DLD1 (cell line): ENCODE results near the gene CMAS.
"Not testable (repeated sequence)": the region's sequence is repeated elsewhere in the genome, so short reads cannot be mapped to it uniquely, and the experiment has no call there.

ENCODE experiments used
- in situ Hi-C: cut with HindIII; loops from 2 replicates; pipeline ENCODE4 v1.10.0; 2017; ENCODE audit warnings: low sequenced_read_pairs

Gene CMAS

GRCh38 chr12:22046968-22047390 lies 961 bp downstream of the CMAS start:
- in situ Hi-C loops: no loop called here

DNA sequence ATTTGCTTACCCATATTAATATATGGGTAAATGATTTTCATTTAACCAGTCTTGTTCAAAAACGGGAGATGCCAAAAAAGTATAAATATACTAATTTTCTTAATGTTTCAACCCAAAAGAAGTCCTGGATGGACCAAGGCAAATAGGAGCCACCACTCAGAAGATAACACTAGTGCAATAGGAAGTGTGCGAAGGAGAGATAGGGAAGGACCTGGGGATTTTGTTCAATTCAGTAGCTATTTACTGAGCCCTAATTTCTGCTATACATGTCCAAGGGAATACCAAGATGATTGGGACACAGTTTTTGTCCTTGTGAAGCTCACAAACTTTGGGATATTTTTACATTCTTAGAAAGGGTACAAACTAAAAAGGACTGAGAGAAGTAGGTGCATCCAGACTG lies 1.5 kb downstream of the CMAS start:
- in situ Hi-C loops: no loop called here

GRCh38 chr12:22048351-22049041 lies 2.5 kb downstream of the CMAS start:
- in situ Hi-C loops: no loop called here

DNA sequence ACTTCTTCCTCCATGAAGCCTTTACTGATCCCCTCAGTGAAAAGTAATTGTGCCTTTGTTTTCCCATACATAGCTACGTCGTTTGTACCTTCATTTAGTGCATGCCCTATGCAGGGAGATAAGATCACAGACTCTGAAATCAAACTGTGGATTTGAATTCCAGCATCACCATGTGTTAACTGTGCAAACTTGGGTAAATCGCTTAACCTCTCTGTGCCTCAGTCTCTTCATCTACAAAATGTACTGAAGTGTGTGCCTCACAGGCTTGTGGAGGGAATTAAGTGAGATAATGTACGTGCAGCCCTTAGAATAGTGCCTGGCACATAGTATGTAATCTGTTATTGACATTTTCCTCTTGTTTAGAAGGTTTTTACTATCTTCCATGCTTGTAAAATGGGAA lies 4.1 kb downstream of the CMAS start:
- in situ Hi-C loops: loop anchor here (25.0 kb wide), 1 partner anchor 363 kb away; no protein-coding TSS in a partner anchor

DNA sequence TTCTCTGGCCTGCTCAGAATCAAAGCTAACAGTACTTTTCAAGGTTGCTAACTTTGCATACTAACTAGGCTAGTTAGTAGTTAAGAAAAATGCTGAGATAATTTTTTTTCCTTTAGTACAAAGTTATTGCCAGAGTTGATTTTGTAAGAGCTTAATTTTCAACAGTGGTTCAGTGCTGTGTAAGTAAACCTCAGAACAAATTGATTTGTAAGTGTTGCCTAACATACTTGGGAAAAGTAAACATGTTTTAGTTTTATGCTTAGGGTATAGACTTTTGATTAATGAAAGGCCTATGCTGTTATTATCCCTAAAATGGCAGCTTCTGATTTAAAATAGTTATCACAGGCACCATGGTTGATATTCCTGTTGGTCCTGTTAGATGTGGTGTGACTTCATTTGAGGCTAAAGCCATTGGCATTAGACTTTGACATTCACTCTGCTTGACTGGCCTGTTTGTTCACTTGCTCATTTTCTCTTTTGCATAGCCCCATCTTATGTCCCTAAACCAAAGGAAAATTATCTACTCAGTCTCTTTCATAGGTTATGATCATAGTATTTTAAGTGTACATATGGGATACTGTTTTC lies 5.2 kb downstream of the CMAS start:
- in situ Hi-C loops: loop anchor here (25.0 kb wide), 1 partner anchor 364 kb away; no protein-coding TSS in a partner anchor

DNA sequence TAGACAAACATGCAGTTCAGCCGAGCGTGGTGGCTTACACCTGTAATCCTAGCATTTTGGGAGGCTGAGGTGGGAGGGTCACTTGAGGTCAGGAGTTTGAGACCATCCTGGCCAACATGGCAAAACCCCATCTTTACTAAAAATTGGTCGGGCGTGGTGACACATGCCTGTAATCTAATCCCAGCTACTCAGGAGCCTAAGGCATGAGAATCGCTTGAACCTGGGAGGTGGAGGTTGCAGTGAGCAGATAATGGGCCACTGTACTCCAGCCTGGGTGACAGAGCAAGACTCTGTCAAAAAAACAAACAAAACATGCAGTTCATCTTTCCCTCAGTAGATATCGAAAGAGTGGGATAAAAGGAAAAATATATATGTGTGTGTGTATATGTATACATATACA lies 7.0 kb downstream of the CMAS start:
- in situ Hi-C loops: loop anchor here (25.0 kb wide), 1 partner anchor 366 kb away; no protein-coding TSS in a partner anchor

GRCh38 chr12:22054155-22054554 lies 8.1 kb downstream of the CMAS start:
- in situ Hi-C loops: loop anchor here (25.0 kb wide), 1 partner anchor 367 kb away; no protein-coding TSS in a partner anchor

DNA sequence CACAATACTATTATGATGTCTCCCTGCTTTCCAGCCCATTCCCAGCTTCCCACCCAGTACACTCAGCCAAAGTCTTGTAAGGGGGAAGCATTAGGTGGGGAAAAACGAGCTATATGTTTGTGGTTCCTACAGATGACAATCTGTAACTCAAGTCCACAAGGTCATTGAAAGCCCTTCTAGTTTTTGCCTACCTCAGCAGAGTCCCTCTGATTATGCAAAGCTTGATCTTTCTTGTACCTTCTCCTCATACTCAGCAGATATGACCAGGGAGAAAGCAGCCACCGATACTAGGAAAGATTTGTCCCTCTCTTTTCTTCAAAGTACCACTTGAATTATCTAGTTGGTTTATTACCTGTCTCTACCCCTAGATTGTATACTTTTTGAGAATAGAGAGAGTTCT lies 10.6 kb downstream of the CMAS start:
- in situ Hi-C loops: loop anchor here (25.0 kb wide), 1 partner anchor 369 kb away; no protein-coding TSS in a partner anchor

- in situ Hi-C loops: loop anchor here (10.0 to 25.0 kb wide), 2 partner anchors 105 to 373 kb away; no protein-coding TSS in a partner anchor
These were observed 14.1 kb downstream of the CMAS start for GRCh38 chr12:22059976-22060647.

GRCh38 chr12:22064968-22065367 lies 18.9 kb downstream of the CMAS start:
- in situ Hi-C loops: loop anchor here (10.0 to 25.0 kb wide), 2 partner anchors 100 to 378 kb away; no protein-coding TSS in a partner anchor

- in situ Hi-C loops: loop anchor here (10.0 to 25.0 kb wide), 2 partner anchors 98 to 379 kb away; no protein-coding TSS in a partner anchor
These were observed 20.3 kb downstream of the CMAS start for GRCh38 chr12:22066310-22066709.

DNA sequence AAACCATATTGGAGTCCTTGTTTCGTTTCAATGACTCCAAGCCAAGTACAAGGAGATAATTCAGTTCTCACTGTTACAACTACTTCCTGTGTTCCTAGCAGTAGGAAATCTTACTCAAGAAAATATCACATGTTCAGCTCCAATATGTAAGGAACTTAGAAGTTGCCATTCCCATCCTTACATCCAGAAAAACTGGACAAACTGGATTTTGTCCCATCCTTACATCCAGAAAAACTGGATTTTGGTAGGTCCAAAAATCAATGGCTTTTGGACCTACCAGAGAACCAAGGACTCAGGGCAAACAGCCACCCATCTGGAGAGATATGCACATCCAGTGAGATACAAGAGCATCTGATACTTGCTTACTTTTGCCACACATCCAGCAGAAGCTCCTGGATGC lies 23.8 kb downstream of the CMAS start:
- in situ Hi-C loops: loop anchor here (10.0 to 25.0 kb wide), 2 partner anchors 95 to 383 kb away; no protein-coding TSS in a partner anchor

GRCh38 chr12:22082190-22082701 lies 36.2 kb downstream of the CMAS start:
- in situ Hi-C loops: no loop called here

DNA sequence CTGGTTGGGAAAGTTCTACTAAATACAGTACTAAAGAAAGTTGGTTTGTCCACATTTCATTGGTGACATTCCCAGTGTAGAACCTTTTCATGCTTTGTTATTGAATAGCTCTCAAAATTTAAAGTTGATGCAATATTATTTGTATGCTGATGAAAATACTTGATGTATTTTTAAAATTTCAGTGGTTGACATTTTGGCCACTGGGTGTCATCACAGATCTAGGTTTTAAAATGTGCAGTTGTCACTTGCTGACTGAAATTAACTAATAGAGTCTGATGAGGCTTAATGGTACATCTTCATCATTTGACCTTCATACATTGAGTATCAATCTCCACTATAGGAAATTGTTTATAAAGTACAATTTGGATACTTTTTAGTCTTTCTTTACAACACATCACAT lies 37.1 kb downstream of the CMAS start:
- in situ Hi-C loops: no loop called here

- in situ Hi-C loops: no loop called here
These were observed 38.8 kb downstream of the CMAS start for GRCh38 chr12:22084852-22085251.

DNA sequence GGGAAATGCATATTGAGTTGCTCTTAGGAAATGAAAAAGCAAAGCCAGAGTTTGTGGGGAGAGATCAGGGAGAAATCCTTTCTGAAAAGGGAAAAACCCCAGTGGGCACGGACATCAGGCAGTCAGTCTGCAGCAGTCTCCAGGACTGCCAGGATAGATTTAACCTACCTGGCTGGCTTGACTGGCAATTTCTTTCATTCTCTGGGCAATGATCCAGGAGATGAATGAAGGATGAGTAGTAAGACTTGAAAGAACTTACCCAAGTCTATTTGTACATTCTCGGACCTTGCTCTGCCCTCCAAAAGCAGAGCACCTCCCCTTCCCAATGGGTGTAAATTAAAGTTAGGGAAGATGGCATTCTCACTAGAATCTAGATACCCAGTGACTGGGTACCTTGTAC lies 42.9 kb downstream of the CMAS start:
- in situ Hi-C loops: no loop called here

DNA sequence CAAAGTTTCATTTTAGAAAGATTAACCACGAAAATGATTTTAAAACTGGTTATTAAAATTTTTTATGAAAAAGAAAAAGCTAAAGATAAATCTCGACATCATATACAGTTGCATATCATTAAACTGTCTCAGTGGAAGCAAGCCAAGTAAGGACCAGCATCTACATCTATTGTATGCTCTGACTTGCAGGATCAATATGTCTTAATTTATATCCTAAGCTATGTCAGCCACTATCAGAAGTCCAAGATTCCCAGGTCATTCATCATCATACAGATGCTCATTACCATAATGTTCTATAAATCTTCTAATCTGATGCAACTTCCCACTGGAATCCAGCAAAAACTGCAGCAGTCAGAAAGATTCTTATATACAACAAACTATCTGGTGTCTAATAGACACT lies 43.5 kb downstream of the CMAS start:
- in situ Hi-C loops: no loop called here

DNA sequence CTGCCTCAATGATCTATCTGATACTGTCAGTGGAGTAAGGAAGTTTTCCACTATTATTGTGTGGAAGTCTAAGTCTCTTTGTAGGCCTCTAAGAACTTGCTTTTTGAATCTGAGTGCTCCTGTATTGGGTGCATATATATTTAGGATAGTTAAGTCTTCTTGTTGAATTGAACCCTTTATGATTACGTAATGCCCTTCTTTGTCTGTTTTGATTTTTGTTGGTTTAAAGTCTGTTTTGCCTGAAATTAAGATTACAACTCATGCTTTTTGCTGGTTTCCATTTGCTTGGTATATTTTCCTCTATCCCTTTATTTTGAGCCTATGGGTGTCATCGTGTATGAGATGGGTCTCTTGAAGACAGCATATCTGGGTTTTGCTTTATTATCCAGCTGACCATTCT lies 53.0 kb downstream of the CMAS start:
- in situ Hi-C loops: not testable (repeated sequence)

- in situ Hi-C loops: no loop called here
These were observed 55.1 kb downstream of the CMAS start for GRCh38 chr12:22100958-22101748.

DNA sequence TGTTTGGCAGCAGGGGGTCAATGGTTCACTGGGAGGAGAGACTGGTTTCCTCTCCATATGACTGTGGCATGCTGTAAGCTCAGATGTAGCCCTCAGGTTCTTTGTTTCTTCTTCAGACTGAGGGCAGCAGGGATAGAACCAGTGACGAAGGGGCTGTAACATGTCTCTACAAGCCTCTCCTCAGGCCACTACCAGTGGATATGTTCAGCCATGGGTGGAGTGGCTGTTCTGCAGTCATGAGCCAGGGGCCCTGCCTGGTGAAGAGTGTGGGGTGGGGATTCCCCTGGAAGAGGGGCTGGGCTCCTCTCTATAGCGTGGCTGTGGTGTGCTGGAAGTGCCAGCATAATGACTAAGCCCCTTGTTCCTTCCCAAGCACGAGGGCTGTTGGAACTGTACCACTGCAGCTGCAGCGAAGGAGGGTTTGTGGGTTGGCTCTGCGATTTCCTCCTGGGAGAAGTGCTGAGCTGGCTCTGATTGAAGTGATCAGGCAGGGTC lies 55.8 kb downstream of the CMAS start:
- in situ Hi-C loops: no loop called here
